RPMI7951 (cell line): ENCODE data around the gene AGXT2. TPM values are rescaled to one million over a fixed set of nuclear protein-coding genes. Genes with fewer than 3 reads are reported as not detected.
A peak's percentile ranks its signal among the peaks of the same experiment; 100 is the strongest.
"Not testable (repeated sequence)": the region's sequence is repeated elsewhere in the genome, so short reads cannot be mapped to it uniquely, and the experiment has no call there.

ENCODE experiments used
- DNase-seq: peaks from one replicate; pipeline ENCODE4 v3.0.0-alpha.2; 2012; ENCODE audit warnings: low read depth
- total RNA-seq: library from RNA; depleted of rRNA; stranded (reverse); fragments of >200 nt; shearing (Covaris generic); gene quantifications from 2 replicates; pipeline ENCODE4 v1.2.3, GENCODE V29; 2014; rRNA removed

Gene AGXT2
- total RNA-seq, 1 experiment from 2014 or later, result not detected

DNA sequence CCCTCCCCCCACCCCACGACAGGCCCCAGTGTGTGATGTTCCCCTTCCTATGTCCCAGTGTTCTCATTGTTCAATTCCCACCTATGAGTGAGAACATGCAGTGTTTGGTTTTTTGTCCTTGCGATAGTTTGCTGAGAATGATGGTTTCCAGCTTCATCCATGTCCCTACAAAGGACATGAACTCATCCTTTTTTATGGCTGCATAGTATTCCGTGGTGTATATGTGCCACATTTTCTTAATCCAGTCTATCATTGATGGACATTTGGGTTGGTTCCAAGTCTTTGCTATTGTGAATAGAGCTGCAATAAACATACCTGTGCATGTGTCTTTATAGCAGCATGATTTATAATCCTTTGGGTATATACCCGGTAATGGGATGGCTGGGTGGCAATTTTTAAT, 76.1 kb downstream of the AGXT2 start:
- not testable (repeated sequence) for DNase-seq

DNA sequence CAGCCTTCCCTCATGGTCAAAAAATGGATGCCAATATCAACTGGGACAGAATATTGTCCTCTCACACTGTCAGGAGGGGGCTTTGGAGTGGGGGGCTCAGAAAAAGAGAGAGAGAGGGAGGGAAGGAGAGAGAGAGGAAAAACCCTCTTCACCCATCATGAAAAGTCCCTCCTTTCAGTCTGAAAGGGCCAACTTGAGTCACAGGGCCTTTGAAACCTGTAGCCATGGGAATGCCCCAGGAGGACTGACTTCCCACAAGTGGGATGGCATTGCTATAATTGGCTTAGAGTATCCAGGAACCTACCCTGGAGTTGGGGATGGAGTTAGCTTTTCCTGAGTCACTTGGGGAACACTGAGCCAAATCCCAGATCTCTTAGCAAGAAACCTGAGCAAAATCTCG, 77.2 kb downstream of the AGXT2 start:
- DNase-seq, result no peak

DNA sequence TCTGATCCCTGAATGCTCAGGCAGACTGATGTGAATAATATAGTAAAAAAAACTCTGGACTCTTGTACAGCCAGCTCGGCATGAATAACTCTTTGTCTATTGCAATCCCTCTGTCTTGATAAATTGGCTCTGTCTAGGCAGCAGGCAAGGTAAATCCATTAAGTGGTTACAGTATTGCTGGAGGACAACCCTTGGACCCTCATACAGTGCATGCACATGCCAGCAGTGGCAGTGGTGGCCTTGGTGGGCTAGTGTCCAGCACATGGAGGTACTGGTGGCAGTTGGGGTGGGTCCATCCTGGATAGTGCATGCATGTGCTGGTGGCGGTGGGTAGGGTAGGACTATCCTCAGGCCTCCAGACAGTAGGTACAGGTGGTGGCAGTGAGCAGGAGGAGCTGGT, 79.5 kb downstream of the AGXT2 start:
- DNase-seq, result no peak

GRCh38 chr5:34967540-34967939, 80.2 kb downstream of the AGXT2 start:
- no peak for DNase-seq

GRCh38 chr5:34959323-34959722, 88.4 kb downstream of the AGXT2 start:
- DNase-seq, result peak; percentile 29

DNA sequence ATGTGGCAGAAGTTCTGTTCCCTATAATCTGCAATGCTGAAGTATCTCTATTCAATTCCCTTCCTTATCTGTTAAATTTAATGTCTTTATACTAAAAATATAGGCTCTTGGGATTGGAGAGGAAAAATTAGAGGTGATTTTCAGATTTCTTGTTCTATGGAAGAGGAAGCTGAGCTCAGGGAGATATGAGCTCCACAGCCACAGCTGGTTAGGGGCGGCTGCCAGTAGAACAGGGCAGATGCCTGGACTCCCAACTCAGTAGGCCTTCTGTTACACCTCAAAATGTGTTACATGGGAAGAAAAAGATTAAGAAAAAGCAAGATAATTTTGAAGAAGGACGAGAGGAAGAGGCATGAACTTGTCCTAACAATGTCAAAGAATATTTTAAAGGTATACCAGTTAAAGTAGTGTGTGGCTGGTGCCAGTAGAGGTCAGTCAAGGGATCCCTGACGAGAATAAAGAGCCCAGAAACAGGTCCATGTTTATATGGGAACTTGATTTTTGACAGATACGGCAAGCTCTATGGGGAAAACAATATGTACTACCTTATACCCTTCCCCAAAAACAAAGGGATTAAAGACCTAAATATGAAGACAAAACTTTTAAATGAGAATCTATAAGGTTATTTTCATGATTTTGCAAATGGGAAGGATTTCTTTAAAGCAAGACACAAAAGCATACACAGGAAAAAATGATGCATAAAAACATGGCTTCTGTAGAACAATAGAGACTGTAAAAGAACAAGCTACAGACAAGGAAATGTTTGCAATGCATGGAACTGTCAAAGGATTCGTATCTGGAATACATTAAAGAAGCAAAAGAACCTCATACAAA, 89.7 kb downstream of the AGXT2 start:
- DNase-seq, result peak; percentile 23

GRCh38 chr5:34957321-34957720, 90.4 kb downstream of the AGXT2 start:
- no peak for DNase-seq

Other genes with a start within 250 kb of the AGXT2 start
- gene TTC23L, start 208.8 kb downstream of the AGXT2 start, total RNA-seq, result under 0.01 and 0.20 TPM in 2 replicates
- 34.6 and 74.0 TPM in 2 replicates for gene RAD1, start 132.4 kb downstream of the AGXT2 start, total RNA-seq
- 55.8 and 65.8 TPM in 2 replicates for gene BRIX1, start 132.2 kb downstream of the AGXT2 start, total RNA-seq
- 23.3 and 25.1 TPM in 2 replicates for gene DNAJC21, start 118.4 kb downstream of the AGXT2 start, total RNA-seq
- 0.10 and 0.12 TPM in 2 replicates for gene PRLR, start 182.5 kb upstream of the AGXT2 start, total RNA-seq